Measurements from ENCODE around the gene THRA. TPM values are rescaled to one million over a fixed set of nuclear protein-coding genes. Genes with fewer than 3 reads are reported as not detected.

THRA gene
- total RNA-seq: 17.8 and 48.1 TPM in 2 replicates

DNA sequence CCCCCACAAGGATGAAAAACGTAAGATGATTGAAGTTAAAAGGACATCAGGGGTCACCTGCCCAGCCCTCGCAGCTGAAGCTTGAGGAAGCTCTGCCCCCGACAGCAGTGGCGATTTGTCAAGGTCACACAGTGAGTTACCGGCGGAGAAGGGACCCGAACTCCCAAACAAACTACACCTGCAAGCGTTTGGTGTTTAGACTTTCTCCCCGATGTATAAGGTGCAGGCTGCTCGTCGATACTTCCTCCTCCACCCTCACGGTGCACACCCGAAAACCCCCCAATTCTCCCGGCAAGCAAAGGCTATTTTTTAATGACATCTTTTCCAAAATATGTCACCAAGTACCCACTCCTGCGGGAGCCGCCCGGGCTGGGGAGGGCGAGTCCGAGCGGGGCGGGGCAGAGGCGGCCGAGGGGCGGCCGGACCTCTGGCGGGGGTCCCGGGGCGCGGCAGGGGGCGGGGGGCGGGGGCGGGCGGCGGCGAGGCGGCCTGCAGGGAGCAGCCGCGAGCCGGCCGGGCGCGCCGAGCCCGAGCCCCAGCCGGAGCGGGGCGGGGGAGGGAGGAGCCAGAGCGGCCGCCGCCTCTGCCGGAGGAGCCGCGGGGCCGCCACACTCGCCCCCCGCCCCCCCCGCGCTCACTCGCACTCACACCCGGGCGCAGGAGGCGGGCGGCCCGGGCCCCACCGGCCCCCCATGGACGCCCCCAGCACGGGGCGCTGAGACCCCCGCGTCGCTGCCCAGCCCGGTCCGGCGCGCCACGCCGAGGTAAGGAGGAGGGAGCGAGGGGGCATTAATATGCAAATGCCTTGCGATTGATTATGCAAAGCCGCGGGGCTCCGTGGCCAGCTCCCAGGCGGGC lies at the start of gene THRA:
TSS of gene THRA (plus strand) at position 637 of the 858 bp plus-strand sequence. CDS start 11,524 bp downstream, outside the sequence.

DNA sequence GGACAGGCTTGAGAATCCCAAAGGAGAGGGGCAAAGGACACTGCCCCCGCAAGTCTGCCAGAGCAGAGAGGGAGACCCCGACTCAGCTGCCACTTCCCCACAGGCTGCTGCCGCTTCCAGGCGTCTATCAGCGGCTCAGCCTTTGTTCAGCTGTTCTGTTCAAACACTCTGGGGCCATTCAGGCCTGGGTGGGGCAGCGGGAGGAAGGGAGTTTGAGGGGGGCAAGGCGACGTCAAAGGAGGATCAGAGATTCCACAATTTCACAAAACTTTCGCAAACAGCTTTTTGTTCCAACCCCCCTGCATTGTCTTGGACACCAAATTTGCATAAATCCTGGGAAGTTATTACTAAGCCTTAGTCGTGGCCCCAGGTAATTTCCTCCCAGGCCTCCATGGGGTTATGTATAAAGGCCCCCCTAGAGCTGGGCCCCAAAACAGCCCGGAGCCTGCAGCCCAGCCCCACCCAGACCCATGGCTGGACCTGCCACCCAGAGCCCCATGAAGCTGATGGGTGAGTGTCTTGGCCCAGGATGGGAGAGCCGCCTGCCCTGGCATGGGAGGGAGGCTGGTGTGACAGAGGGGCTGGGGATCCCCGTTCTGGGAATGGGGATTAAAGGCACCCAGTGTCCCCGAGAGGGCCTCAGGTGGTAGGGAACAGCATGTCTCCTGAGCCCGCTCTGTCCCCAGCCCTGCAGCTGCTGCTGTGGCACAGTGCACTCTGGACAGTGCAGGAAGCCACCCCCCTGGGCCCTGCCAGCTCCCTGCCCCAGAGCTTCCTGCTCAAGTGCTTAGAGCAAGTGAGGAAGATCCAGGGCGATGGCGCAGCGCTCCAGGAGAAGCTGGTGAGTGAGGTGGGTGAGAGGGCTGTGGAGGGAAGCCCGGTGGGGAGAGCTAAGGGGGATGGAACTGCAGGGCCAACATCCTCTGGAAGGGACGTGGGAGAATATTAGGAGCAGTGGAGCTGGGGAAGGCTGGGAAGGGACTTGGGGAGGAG lies 47.5 kb upstream of the THRA start, which contains the start of gene CSF3:
TSS of gene CSF3 (plus strand) at position 436 of the 993 bp plus-strand sequence. CDS start at position 471, 35 bp downstream.

GRCh38 chr17:40100419-40100668 lies 37.6 kb downstream of the THRA start, which contains the start of gene NR1D1:
NR1D1 (minus strand) TSS chr17:40100589; CDS start chr17:40100094, 495 bp downstream.

DNA sequence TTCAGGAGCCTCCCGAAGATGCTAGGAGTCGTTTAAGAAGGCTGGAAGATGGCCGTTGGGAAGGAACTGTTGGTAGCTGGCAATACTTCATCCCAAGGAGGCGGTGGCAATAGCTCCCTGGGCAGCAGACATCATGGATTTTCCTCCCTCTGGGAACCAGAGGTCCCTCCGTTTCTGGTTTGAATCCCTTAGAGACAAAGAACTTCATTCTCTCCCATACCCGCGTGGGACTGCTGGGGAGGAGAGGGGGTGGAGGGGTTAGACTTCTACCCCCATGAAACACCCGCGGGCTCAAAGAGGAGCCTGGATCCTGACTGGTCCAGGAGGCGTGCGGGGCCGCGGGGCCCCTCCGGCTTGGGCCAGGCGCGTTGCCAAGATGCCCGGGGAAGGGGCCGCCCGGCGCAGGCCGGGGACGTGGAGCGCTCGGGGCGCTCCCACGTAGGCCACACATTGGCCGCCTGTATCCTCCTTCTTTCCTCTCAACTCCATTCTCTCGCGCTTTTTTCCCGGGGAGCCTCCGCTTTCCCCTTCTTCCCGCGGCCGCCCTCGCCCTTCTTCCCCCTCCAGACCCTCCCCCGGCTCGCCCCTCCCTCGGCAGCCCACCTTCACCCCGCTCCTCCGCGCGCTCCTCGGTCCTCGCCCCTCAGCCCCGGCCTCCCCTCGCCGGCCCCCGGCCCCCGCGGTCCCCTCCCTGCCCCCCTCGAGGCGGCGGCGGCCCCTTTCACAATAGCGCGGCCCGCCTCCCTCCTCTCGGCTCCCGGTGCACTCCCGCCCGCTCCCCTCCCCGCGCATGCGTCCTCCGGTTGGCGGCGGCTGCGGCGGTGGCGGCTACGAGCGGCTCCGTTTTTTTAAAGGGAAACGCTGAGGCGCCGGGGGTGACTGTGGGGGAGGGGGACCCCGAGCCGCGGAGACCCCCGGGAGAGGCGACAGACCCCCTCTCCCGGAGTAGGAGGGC lies 58.7 kb downstream of the THRA start, which contains the start of gene MSL1:
TSS of gene MSL1 (plus strand) at position 791 of the 955 bp plus-strand sequence. CDS start 642 bp downstream, outside the sequence.

Other genes with a start within 250 kb of the THRA start
- not detected in 2 replicates for gene IKZF3, start 198.7 kb upstream of the THRA start, total RNA-seq
- not detected in 2 replicates for gene ZPBP2, start 194.8 kb upstream of the THRA start, total RNA-seq
- gene GSDMB, start 144.3 kb upstream of the THRA start, total RNA-seq: 0.26 and 11.5 TPM in 2 replicates
- 36.6 and 46.4 TPM in 2 replicates for gene ORMDL3, start 135.4 kb upstream of the THRA start, total RNA-seq
- not detected in 2 replicates for gene LRRC3C, start 135.2 kb upstream of the THRA start, total RNA-seq
- not detected in 2 replicates for gene GSDMA, start 100.0 kb upstream of the THRA start, total RNA-seq
- gene PSMD3, start 82.2 kb upstream of the THRA start, total RNA-seq: 127 and 134 TPM in 2 replicates
- gene CSF3, start 47.5 kb upstream of the THRA start, total RNA-seq: 1.5 and 76.0 TPM in 2 replicates
- 58.9 and 71.0 TPM in 2 replicates for gene MED24, start 8.6 kb upstream of the THRA start, total RNA-seq
- gene NR1D1, start 37.6 kb downstream of the THRA start, total RNA-seq: 2.8 and 3.7 TPM in 2 replicates
- 37.1 and 90.2 TPM in 2 replicates for gene MSL1, start 59.0 kb downstream of the THRA start, total RNA-seq
- gene CASC3, start 77.6 kb downstream of the THRA start, total RNA-seq: 29.6 and 36.1 TPM in 2 replicates
- 2.6 and 4.9 TPM in 2 replicates for gene RAPGEFL1, start 114.5 kb downstream of the THRA start, total RNA-seq
- 9.1 and 11.1 TPM in 2 replicates for gene WIPF2, start 156.3 kb downstream of the THRA start, total RNA-seq
- gene CDC6, start 224.9 kb downstream of the THRA start, total RNA-seq: 6.2 and 26.8 TPM in 2 replicates
- gene RARA, start 246.2 kb downstream of the THRA start, total RNA-seq: 22.0 and 38.6 TPM in 2 replicates